Eye (tissue), 1 donor: ENCODE data around the gene TNFRSF1B.
"Not testable (repeated sequence)": the region's sequence is repeated elsewhere in the genome, so short reads cannot be mapped to it uniquely, and the experiment has no call there.

Source experiments
- DNase-seq: peaks from one replicate; pipeline ENCODE4 v3.0.0-alpha.2; 2015

TNFRSF1B gene

GRCh38 chr1:12194666-12195216, 27.9 kb downstream of the TNFRSF1B start:
- DNase-seq, result no peak

DNA sequence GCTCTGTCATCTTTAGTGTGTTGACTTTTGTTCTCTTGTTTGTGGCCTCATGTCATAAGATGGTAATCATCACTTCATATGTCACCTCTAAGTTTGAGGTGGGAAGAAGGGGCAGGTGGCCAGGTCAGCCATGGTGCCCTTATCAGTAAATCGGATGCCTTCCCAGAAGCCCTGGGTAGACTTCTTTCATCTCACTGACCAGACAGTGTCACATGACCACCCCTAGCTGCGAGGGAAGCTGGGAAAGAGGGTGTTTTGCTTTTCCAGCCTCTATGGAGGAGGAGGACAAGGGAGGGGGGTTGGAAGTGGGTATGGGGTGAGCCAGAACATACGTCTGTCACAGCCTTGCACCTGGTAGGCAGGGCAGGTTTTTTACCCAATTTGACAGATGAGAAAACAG, 28.6 kb downstream of the TNFRSF1B start:
- DNase-seq, result no peak

- DNase-seq, result no peak
Observed at GRCh38 chr1:12196641-12197482, 30.1 kb downstream of the TNFRSF1B start.

DNA sequence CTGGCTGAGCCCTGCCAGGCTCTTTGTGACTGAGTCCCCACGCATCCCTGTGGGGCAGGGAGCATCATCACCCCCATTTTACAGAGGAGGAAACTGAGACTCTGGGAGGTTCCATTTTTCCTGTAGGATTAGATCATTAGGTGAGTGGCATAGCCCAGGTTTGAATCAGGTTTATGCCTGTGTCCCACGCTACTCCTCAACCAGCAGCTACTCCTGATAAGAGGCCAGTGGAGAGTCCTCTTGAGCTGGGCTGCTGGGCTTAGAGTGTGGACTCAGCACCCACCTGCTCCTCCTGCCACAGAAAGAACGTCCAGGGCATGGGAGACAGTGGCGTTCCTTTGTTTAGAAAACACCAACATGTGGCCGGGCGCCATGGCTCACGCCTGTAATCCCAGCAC, 30.7 kb downstream of the TNFRSF1B start:
- DNase-seq, result no peak

- DNase-seq, result no peak
Observed at GRCh38 chr1:12200208-12200607, 33.4 kb downstream of the TNFRSF1B start.

DNA sequence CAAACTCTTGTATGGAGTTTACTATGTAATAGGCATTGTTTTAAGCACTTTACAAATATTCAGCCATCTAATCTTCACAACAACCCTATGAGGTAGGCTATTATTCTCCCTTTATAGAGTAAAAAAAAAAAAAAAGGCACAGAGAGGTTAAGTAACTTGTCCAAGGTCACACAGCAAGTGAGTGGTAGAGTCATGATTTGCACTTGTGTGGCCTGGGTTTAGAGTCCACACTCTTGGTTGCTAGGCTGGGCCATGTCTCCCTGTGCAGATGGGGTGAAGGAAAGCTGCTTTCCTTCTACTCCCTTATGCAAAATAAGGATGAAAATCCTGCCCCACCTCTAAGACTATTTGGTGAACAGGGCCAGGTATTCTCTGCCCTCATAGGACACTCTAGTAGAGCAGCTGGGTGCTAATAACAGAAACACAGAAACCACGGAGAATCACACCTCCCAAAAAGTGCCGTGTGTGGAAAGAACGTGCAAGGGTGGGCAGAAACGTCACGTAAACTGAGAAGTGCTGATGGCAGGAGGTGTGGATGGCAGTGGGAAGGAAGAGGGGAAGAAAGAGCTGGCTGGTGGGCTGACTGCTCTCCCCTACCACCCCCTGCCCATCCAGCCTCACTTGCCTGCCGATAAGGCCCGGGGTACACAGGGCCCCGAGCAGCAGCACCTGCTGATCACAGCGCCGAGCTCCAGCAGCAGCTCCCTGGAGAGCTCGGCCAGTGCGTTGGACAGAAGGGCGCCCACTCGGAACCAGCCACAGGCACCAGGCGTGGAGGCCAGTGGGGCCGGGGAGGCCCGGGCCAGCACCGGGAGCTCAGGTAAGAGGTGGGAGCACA, 34.8 kb downstream of the TNFRSF1B start:
- no peak for DNase-seq

GRCh38 chr1:12202190-12202497, 35.4 kb downstream of the TNFRSF1B start:
- no peak for DNase-seq

DNA sequence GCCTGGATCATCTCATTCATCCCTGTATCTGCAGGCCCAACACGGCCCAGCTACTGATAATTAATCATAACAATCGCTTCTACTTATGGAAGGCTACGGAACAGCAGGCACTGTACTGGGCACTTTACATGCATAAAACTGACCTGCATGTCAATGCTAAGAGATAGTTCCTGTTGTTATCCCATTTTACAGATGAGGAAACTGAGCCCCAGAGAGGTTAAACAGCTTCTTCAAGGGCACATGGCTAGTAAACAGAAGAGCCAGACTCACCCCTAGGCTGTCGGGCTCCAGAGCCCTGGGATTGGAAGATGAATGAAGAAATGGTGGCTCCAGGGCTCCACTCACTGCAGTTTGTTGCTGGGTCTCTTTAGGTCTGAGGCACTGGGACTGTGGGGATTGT, 35.8 kb downstream of the TNFRSF1B start:
- DNase-seq, result no peak

DNA sequence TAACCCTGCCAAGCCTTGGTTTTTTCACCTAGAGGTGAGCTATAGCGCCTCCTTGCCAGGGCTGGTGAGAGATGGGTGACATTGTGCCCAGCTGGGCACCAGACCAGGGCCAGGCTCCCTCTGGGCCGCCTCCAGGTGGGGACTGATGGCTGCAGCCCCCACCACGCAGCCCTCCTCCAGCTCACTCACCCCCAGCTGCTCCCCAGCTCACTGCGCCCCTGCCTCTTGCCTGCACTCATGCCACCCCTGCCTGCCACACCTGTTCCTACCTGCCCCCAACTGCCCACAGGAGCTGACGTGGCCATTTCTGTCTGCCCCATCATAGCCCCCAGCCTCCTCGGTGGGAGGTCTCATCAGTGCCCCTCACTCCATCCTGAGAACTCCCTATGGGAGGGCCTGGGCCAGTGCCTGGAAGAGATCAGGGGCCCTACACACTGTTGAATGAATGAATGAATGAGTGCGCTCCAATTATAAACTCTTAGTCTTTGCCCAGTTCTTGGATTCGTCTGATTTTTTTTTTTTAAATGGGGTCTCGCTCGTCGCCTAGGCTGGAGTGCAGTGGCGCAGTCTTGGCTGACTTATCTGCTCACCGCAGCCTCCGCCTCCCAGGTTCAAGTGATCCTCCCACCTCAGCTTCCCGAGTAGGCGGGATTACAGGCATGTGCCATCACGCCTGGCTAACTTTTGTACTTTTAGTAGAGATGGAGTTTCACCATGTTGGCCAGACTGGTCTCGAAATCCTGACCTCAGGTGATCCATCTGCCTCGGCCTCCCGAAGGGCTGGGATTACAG, 36.6 kb downstream of the TNFRSF1B start:
- DNase-seq, result no peak

DNA sequence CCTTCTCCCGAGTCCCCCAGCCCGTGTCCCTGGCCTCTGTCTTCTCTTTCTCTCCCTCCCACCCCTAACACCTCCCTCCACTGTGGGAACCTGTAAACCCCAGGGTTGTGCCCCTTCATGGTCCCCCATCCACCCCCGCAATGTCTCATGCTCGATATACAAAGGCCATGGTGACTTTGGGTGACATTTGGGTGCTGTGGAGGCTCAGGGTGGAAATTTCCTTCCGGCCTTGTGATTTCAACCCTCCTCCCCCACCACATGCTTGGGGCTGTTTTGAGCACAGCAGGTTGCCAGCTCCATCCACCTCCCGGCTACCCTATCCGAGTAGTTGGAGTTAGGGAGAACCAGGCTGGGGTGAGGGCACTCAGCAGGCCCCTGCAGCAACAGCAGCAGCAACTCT, 37.3 kb downstream of the TNFRSF1B start:
- no peak for DNase-seq

DNA sequence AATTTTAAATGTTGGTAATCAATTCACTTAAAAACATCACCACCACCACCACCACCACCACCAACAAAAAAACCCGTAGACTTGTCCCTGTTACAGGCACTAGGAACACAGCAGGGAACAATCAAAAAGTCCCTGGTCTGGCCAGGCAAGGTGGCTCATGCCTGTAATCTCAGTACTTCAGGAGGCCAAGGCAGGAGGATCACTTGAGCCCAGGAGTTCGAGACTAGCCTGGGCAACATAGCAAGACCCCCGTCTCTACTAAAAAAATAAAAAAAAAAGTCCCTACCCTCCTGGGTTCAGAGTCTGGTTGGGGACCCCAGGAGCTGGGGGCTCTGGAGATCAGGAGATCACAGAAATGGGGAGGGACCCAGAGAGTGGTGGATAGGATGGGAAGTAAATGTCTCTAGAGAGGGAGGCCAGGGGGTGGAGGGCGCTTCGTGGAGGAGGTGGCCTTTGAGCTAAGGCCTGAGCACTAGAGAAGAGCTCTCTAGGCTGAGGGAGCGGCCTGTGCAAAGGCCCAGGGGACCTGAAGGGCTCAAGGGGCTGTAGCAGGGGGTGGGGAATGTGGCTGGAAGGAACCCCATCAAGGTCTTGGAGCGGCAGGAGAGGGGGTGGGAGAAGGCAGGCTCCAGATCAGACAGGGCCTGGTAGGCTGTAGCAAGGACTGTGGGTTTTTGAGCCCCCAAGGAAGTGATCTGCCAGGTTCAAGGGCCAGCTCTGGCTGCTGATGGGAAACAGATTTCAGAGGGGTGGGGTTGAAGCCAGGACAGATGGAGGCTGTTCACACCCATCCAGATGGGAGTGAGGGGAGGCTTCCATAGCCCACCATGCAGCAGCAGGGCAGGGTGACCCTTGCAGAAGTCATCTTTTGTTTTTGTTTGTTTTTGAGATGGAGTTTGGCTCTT, 38.2 kb downstream of the TNFRSF1B start:
- no peak for DNase-seq

GRCh38 chr1:12206238-12206637, 39.4 kb downstream of the TNFRSF1B start:
- DNase-seq, result no peak

- no peak for DNase-seq
Observed at GRCh38 chr1:12206792-12207424, 40.1 kb downstream of the TNFRSF1B start.

- DNase-seq, result no peak
Observed at GRCh38 chr1:12208271-12208670, 41.5 kb downstream of the TNFRSF1B start.

DNA sequence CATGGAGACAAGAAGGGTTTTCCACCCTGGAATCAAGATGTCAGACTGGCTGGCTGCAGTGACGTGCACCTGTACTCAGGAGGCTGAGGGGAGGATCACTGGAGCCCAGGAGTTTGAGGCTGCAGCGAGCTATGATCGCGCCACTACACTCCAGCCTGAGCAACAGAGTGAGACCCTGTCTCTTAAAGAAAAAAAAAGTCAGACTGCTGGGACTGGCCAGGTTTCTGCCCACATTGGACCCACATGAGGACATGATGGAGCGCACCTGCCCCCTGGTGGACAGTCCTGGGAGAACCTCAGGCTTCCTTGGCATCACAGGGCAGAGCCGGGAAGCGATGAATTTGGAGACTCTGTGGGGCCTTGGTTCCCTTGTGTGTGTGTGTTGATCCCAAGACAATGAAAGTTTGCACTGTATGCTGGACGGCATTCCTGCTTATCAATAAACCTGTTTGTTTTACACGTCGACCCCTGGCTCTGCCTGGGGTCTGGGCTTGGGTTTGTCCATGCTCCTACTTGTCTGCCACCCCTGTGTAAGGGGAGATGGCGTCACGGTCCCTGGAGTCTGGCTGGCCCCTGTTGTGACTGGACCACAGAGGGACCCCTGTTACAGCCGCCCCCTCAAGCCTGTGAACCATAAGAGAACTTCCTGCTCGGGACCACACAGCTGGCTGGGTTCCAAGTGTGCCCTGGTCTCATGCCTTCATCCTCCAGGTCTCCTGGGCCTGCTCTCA, 42.1 kb downstream of the TNFRSF1B start:
- DNase-seq, result peak; percentile 96

DNA sequence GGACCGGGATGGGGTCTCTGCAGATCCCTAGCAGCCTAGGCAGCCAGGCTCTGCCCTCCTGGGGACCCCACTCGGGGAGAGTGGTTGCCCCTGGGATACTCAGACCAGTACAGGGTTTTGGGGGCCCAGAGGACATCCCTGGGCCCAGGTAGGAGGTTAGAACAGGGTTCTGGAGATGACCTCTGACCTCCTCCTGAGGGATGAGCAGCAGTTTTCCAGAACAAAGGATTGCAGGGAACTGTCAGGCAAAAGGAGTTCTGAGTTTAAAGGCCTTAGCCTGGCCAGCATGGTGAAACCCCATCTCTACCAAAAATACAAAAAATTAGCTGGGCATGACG, 42.7 kb downstream of the TNFRSF1B start:
- DNase-seq, result no peak

DNA sequence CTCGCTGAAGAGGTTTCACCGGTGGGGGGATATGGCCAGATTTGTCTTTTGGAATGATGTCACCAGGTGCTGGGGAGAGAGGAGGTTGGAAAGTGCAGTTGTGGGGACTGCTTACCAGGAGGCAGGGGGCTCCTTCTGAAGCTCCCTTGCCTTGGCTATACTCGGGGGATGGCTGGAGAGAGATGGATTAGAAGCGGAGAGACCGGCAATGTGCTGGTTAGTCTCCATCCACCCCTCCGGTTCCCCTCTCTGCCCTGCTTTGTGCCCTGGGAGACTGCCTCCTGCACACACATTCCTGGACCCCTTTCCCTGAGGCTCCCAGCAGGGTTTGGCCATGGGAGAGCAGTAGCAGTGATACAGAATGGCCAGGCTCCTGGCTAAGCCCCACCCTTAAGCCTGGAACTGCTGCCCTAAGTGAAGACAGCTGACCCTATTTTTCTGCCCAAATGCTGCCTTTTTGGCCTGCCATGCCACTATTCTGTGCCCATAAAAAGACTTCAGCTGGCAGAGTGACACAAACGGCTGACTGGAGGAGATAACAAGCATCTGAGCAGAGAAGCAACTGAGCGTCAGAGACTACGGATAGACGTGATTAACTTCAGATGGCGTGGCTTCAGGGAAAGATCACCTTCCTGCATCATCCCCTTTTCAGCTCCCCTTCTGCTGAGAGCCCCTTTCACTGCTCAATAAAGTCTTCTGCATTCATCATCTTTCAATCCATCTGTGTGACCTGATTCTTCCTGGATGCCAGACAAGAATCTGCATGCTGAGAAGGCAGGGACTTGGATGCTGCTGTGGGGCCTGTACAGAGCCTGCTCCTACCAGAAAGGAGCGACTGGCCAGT, 48.5 kb downstream of the TNFRSF1B start:
- no peak for DNase-seq

DNA sequence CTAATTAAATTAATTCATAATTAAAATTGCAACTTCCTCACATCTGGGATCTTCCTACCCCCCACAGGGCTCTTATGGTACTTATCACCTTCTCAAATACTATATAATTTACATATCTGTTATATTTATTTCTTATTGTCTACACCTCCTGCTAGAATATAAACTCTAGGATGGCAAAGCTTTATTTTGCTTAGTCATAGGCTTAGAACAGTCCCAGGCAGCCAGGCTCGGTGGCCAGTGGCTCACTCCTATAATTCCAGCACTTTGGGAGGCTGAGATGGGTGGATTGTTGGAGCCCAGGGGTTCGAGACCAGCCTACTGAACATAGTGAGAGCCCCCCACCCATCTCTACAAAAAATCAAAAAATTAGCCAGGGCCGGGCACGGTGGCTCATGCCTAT, 53.0 kb downstream of the TNFRSF1B start:
- DNase-seq, result no peak

DNA sequence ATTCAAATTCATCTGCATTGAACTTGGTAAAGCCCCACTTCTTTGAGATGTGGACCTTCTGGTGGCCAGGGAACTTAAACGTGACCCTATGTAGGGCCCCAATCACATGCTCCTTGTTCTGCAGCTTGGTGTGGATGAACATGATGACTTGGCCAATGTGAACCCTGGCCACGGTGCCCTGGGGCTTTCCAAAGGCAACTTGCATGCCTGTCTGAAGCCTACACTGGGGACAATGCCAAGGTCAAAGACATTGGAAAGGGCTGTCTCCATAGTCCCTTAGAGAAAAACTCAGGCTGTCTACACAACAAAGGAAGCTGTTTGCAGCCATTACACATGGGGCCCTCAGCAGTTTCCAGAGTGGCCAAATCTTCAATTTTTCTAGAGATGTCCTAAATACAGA, 54.1 kb downstream of the TNFRSF1B start:
- no peak for DNase-seq

DNA sequence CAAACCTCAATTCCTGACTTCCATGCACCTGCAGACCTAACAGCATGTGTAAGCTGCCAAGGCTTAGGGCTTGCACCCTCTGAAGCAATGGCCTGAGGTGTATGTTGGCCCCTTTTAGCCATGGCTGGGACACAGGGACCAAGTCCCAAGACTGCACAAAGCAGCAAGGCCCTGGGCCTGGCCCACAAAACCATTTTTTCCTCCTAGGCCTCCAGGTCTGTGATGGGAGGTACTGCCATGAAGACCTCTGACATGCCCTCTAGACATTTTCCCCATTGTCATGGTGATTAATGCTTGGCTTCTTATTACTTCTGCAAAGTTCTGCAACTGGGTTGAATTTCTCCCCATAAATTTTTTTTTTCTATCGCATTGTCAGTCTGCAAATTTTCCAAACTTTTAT, 55.9 kb downstream of the TNFRSF1B start:
- not testable (repeated sequence) for DNase-seq
